ENCODE results near the gene PHF12.

- no peak for TF ChIP-seq OSR1 (CRISPR knock-in tag; IDR thresholded peaks at IDR 0.05)
- TF ChIP-seq ARNTL (CRISPR knock-in tag; IDR thresholded peaks at IDR 0.05; ENCODE audit: borderline replicate concordance, low read depth) = no peak
- no peak for TF ChIP-seq CSDC2 (CRISPR knock-in tag; IDR thresholded peaks at IDR 0.05)
- no peak for TF ChIP-seq PATZ1 (CRISPR knock-in tag; IDR thresholded peaks at IDR 0.05; ENCODE audit: borderline replicate concordance)
- no peak for TF ChIP-seq CREB5 (CRISPR knock-in tag; IDR thresholded peaks at IDR 0.05; ENCODE audit: low read depth)
- TF ChIP-seq BACH2 (CRISPR knock-in tag; IDR thresholded peaks at IDR 0.05; ENCODE audit: borderline replicate concordance) = no peak
- TF ChIP-seq ZFP30 (CRISPR knock-in tag; IDR thresholded peaks at IDR 0.05) = no peak
- no peak for TF ChIP-seq TCF4 (CRISPR knock-in tag; IDR thresholded peaks at IDR 0.05; ENCODE audit: borderline replicate concordance)
- TF ChIP-seq ZFP3 (CRISPR knock-in tag; IDR thresholded peaks at IDR 0.05) = no peak
- TF ChIP-seq PPARA (CRISPR knock-in tag; IDR thresholded peaks at IDR 0.05; ENCODE audit: borderline replicate concordance) = no peak
- TF ChIP-seq GLIS3 (CRISPR knock-in tag; IDR thresholded peaks at IDR 0.05) = no peak
- no peak for TF ChIP-seq CSRNP3 (CRISPR knock-in tag; IDR thresholded peaks at IDR 0.05)
Observed at GRCh38 chr17:28989028-28989427, 37.7 kb upstream of the PHF12 start.
